Stimulated activated memory B cell treated with anti-CD40 and anti-IgM and Interleukin-4, amounts not matched to agents 10 μg/mL and 1 μg/mL and 100 μg/mL, for 72 hours (primary cell): Measurements from ENCODE around the gene HIPK2.

Experiments used
- ATAC-seq: fragments of 150-1000 bp; cut with Tn5 transposase; 2 replicates; pipeline ENCODE4 v1.10.0; 2021
- H3K27ac Mint-ChIP-seq: one replicate; pipeline ENCODE4 v1.8.0; 2022; ENCODE audit warnings: mild to moderate bottlenecking, mixed read lengths
- H3K27me3 Mint-ChIP-seq: one replicate; pipeline ENCODE4 v1.8.0; 2022; ENCODE audit warnings: mixed read lengths
- H3K36me3 Mint-ChIP-seq: one replicate; pipeline ENCODE4 v1.8.0; 2022; ENCODE audit warnings: mixed read lengths
- H3K4me1 Mint-ChIP-seq: one replicate; pipeline ENCODE4 v1.8.0; 2022; ENCODE audit warnings: mixed read lengths
- H3K4me3 Mint-ChIP-seq: one replicate; pipeline ENCODE4 v1.8.0; 2022; ENCODE audit warnings: mild to moderate bottlenecking, moderate library complexity, mixed read lengths
- H3K9me3 Mint-ChIP-seq: one replicate; pipeline ENCODE4 v1.8.0; 2022; ENCODE audit warnings: mixed read lengths

The HIPK2 gene

GRCh38 chr7:139722604-139723003 lies 55.2 kb downstream of the HIPK2 start:
- Mint-ChIP-seq H3K4me3 (no peak overlapping the region), H3K27ac (no peak overlapping the region), H3K4me1 (peaks cover 31% of the 10 kb centered on the region), H3K9me3 (no peaks in the 10 kb centered on the region), H3K27me3 (no peaks in the 10 kb centered on the region), H3K36me3 (peaks cover 13% of the 10 kb centered on the region)
- ATAC-seq, result no peak

GRCh38 chr7:139721821-139722220 lies 56.0 kb downstream of the HIPK2 start:
- no peak overlapping the region for H3K4me3 Mint-ChIP-seq

GRCh38 chr7:139721417-139721816 lies 56.4 kb downstream of the HIPK2 start:
- Mint-ChIP-seq H3K9me3 (no peaks in the 10 kb centered on the region), H3K4me1 (peaks cover 19% of the 10 kb centered on the region), H3K27me3 (no peaks in the 10 kb centered on the region), H3K27ac (no peak overlapping the region), H3K4me3 (no peak overlapping the region), H3K36me3 (peaks cover 15% of the 10 kb centered on the region)
- ATAC-seq, result no peak

More at GRCh38 chr7:139721821-139722220, 56.0 kb downstream of the HIPK2 start:
- H3K27me3 Mint-ChIP-seq, result no peaks in the 10 kb centered on the region
- no peak for ATAC-seq
- H3K9me3 Mint-ChIP-seq, result no peaks in the 10 kb centered on the region
- H3K4me1 Mint-ChIP-seq, result peaks cover 23% of the 10 kb centered on the region
- peaks cover 15% of the 10 kb centered on the region for H3K36me3 Mint-ChIP-seq
- H3K27ac Mint-ChIP-seq, result no peak overlapping the region

- no peaks in the 10 kb centered on the region for H3K27me3 Mint-ChIP-seq
- peaks cover 16% of the 10 kb centered on the region for H3K36me3 Mint-ChIP-seq
- ATAC-seq, result peak; percentile 49
- peaks cover 13% of the 10 kb centered on the region for H3K4me1 Mint-ChIP-seq
- H3K9me3 Mint-ChIP-seq, result no peaks in the 10 kb centered on the region
- H3K4me3 Mint-ChIP-seq, result no peak overlapping the region
- no peak overlapping the region for H3K27ac Mint-ChIP-seq
These were observed 57.0 kb downstream of the HIPK2 start for GRCh38 chr7:139720705-139721231.

- H3K9me3 Mint-ChIP-seq, result no peaks in the 10 kb centered on the region
- H3K27me3 Mint-ChIP-seq, result no peaks in the 10 kb centered on the region
- no peak overlapping the region for H3K4me3 Mint-ChIP-seq
- H3K36me3 Mint-ChIP-seq, result peaks cover 22% of the 10 kb centered on the region
- H3K27ac Mint-ChIP-seq, result no peak overlapping the region
- peaks cover 13% of the 10 kb centered on the region for H3K4me1 Mint-ChIP-seq
- ATAC-seq, result no peak
These were observed 57.6 kb downstream of the HIPK2 start for GRCh38 chr7:139720186-139720585.

- ATAC-seq, result no peak
- peaks cover 27% of the 10 kb centered on the region for H3K36me3 Mint-ChIP-seq
- no peaks in the 10 kb centered on the region for H3K9me3 Mint-ChIP-seq
- H3K27me3 Mint-ChIP-seq, result no peaks in the 10 kb centered on the region
- H3K4me3 Mint-ChIP-seq, result no peak overlapping the region
- H3K27ac Mint-ChIP-seq, result no peak overlapping the region
- peaks cover 20% of the 10 kb centered on the region for H3K4me1 Mint-ChIP-seq
These were observed 58.9 kb downstream of the HIPK2 start for GRCh38 chr7:139718859-139719258.

GRCh38 chr7:139718141-139718540 lies 59.7 kb downstream of the HIPK2 start:
- Mint-ChIP-seq H3K4me3 (no peak overlapping the region), H3K4me1 (peaks cover 23% of the 10 kb centered on the region), H3K27me3 (no peaks in the 10 kb centered on the region), H3K36me3 (peaks cover 34% of the 10 kb centered on the region), H3K9me3 (no peaks in the 10 kb centered on the region), H3K27ac (no peak overlapping the region)
- ATAC-seq, result no peak

GRCh38 chr7:139716156-139716942 lies 61.4 kb downstream of the HIPK2 start:
- Mint-ChIP-seq H3K27me3 (no peaks in the 10 kb centered on the region), H3K36me3 (peaks cover 52% of the 10 kb centered on the region), H3K27ac (peak overlapping the region; percentile 20), H3K4me3 (no peak overlapping the region), H3K4me1 (peaks cover 31% of the 10 kb centered on the region), H3K9me3 (no peaks in the 10 kb centered on the region)
- no peak for ATAC-seq

GRCh38 chr7:139715194-139715815 lies 62.5 kb downstream of the HIPK2 start:
- H3K27ac Mint-ChIP-seq, result peak overlapping the region; percentile 84
- H3K9me3 Mint-ChIP-seq, result no peaks in the 10 kb centered on the region
- H3K4me3 Mint-ChIP-seq, result peak overlapping the region; percentile 9
- no peaks in the 10 kb centered on the region for H3K27me3 Mint-ChIP-seq
- no peak for ATAC-seq
- peaks cover 39% of the 10 kb centered on the region for H3K4me1 Mint-ChIP-seq
- peaks cover 59% of the 10 kb centered on the region for H3K36me3 Mint-ChIP-seq

- peak overlapping the region; percentile 84 for H3K27ac Mint-ChIP-seq
- no peaks in the 10 kb centered on the region for H3K9me3 Mint-ChIP-seq
- peak overlapping the region; percentile 62 for H3K4me3 Mint-ChIP-seq
- peak; percentile 98 for ATAC-seq
- peaks cover 48% of the 10 kb centered on the region for H3K4me1 Mint-ChIP-seq
- H3K36me3 Mint-ChIP-seq, result peaks cover 65% of the 10 kb centered on the region
- no peaks in the 10 kb centered on the region for H3K27me3 Mint-ChIP-seq
These were observed 63.5 kb downstream of the HIPK2 start for GRCh38 chr7:139714163-139714901.

GRCh38 chr7:139713526-139714162 lies 64.2 kb downstream of the HIPK2 start:
- H3K9me3 Mint-ChIP-seq, result no peaks in the 10 kb centered on the region
- peak overlapping the region; percentile 84 for H3K27ac Mint-ChIP-seq

GRCh38 chr7:139713061-139713460 lies 64.7 kb downstream of the HIPK2 start:
- H3K9me3 Mint-ChIP-seq, result no peaks in the 10 kb centered on the region
- H3K27me3 Mint-ChIP-seq, result no peaks in the 10 kb centered on the region
- H3K27ac Mint-ChIP-seq, result peak overlapping the region; percentile 84
- H3K36me3 Mint-ChIP-seq, result peaks cover 66% of the 10 kb centered on the region
- no peak overlapping the region for H3K4me3 Mint-ChIP-seq
- peaks cover 61% of the 10 kb centered on the region for H3K4me1 Mint-ChIP-seq
- ATAC-seq, result no peak

More at GRCh38 chr7:139713526-139714162, 64.2 kb downstream of the HIPK2 start:
- H3K36me3 Mint-ChIP-seq, result peaks cover 65% of the 10 kb centered on the region
- no peaks in the 10 kb centered on the region for H3K27me3 Mint-ChIP-seq
- H3K4me3 Mint-ChIP-seq, result peak overlapping the region; percentile 57
- ATAC-seq, result no peak
- H3K4me1 Mint-ChIP-seq, result peaks cover 55% of the 10 kb centered on the region

- no peak for ATAC-seq
- Mint-ChIP-seq H3K4me3 (no peak overlapping the region), H3K36me3 (peaks cover 73% of the 10 kb centered on the region), H3K27me3 (no peaks in the 10 kb centered on the region), H3K4me1 (peaks cover 70% of the 10 kb centered on the region), H3K9me3 (no peaks in the 10 kb centered on the region), H3K27ac (peak overlapping the region; percentile 84)
These were observed 65.6 kb downstream of the HIPK2 start for GRCh38 chr7:139711991-139712743.

GRCh38 chr7:139710036-139710435 lies 67.8 kb downstream of the HIPK2 start:
- Mint-ChIP-seq H3K27ac (peak overlapping the region; percentile 50), H3K4me1 (peaks cover 71% of the 10 kb centered on the region), H3K27me3 (no peaks in the 10 kb centered on the region), H3K4me3 (no peak overlapping the region), H3K9me3 (no peaks in the 10 kb centered on the region), H3K36me3 (peaks cover 68% of the 10 kb centered on the region)
- ATAC-seq, result no peak
